SU-DHL-6 (cell line): ENCODE results near the gene TRIP10.

Experiments
- H2AFZ ChIP-seq: fragments of 200-600 bp; sonication (generic); 2 replicates; pipeline ENCODE4 v1.6.1; 2014; ENCODE audit warnings: low read depth, mild to moderate bottlenecking, moderate library complexity, mixed read lengths, antibody characterized with exemption, low read length; ENCODE audit not compliant: severe bottlenecking
- H3F3A ChIP-seq: fragments of 200-600 bp; shearing (Covaris generic); 2 replicates; pipeline ENCODE4 v1.6.0; 2016; ENCODE audit warnings: antibody characterized with exemption, mild to moderate bottlenecking; ENCODE audit not compliant: insufficient read depth
- H3K27ac ChIP-seq: fragments of 200-600 bp; sonication (generic); 2 replicates; pipeline ENCODE4 v1.5.1; 2016; ENCODE audit warnings: low read depth, mild to moderate bottlenecking, low read length, moderate library complexity, mixed read lengths
- H3K27me3 ChIP-seq: fragments of 200-600 bp; sonication (generic), shearing (Covaris generic); 2 replicates; pipeline ENCODE4 v1.6.0; 2014; ENCODE audit warnings: mild to moderate bottlenecking, low read length
- H3K36me3 ChIP-seq: fragments of 200-600 bp; sonication (generic); 2 replicates; pipeline ENCODE4 v1.6.1; 2014; ENCODE audit warnings: mild to moderate bottlenecking, low read length, mixed read lengths
- H3K4me2 ChIP-seq: fragments of 300-600, 200-600 bp; shearing (Covaris generic), sonication (generic); 2 replicates; pipeline ENCODE4 v1.6.0; 2014; ENCODE audit warnings: low read length, low read depth, mild to moderate bottlenecking; ENCODE audit not compliant: poor library complexity, severe bottlenecking
- H3K4me3 ChIP-seq: fragments of 200-600 bp; sonication (generic); 2 replicates; pipeline ENCODE4 v1.5.1; 2014; ENCODE audit warnings: antibody characterized with exemption, low read length, mild to moderate bottlenecking, mixed read lengths; ENCODE audit not compliant: insufficient read depth, poor library complexity, severe bottlenecking
- H3K79me2 ChIP-seq: fragments of 200-600 bp; sonication (generic); 2 replicates; pipeline ENCODE4 v1.6.1; 2014; ENCODE audit warnings: mild to moderate bottlenecking, low read length, moderate library complexity; ENCODE audit not compliant: insufficient read depth
- H3K9ac ChIP-seq: fragments of 200-600 bp; sonication (generic); 2 replicates; pipeline ENCODE4 v1.7.0; 2014; ENCODE audit warnings: mild to moderate bottlenecking, low read length
- H3K9me2 ChIP-seq: fragments of 200-600 bp; sonication (generic); replicated peaks from 2 replicates; pipeline ENCODE4 v1.6.1; 2014; ENCODE audit warnings: low read length; ENCODE audit not compliant: insufficient read depth
- H3K9me3 ChIP-seq: fragments of 200-600 bp; sonication (generic); 2 replicates; pipeline ENCODE4 v1.6.1; 2014; ENCODE audit warnings: low read length, mixed read lengths; ENCODE audit not compliant: insufficient read depth
- H4K20me1 ChIP-seq: fragments of 200-600 bp; sonication (generic); 2 replicates; pipeline ENCODE4 v1.6.1; 2014; ENCODE audit warnings: low read depth, mild to moderate bottlenecking, antibody characterized with exemption, low read length, moderate library complexity, mixed read lengths
- CTCF ChIP-seq: fragments of 200-600 bp; sonication (generic); IDR thresholded peaks from one replicate; pipeline ENCODE4 v1.5.1; 2017; ENCODE audit warnings: antibody characterized with exemption, mild to moderate bottlenecking, low read length, moderate library complexity; ENCODE audit not compliant: insufficient read depth, poor library complexity, severe bottlenecking
- EZH2phosphoT487 ChIP-seq: fragments of 200-600 bp; sonication (generic), shearing (Covaris generic); conservative IDR thresholded peaks from 2 replicates; pipeline ENCODE4 v1.6.1; 2018; ENCODE audit warnings: mild to moderate bottlenecking, antibody characterized with exemption, low read length, moderate library complexity, mixed read lengths

The TRIP10 gene

GRCh38 chr19:6700586-6701316 is 38.7 kb upstream of the TRIP10 start:
- Histone ChIP-seq H3K27me3 (no peaks in the 10 kb centered on the region), H2AFZ (no peak overlapping the region), H3K36me3 (no peaks in the 10 kb centered on the region), H3F3A (no peaks in the 10 kb centered on the region), H3K4me2 (no peak overlapping the region), H3K27ac (no peak overlapping the region), H3K9ac (no peak overlapping the region), H3K4me3 (no peak overlapping the region), H3K79me2 (no peaks in the 10 kb centered on the region), H4K20me1 (no peaks in the 10 kb centered on the region), H3K9me3 (no peaks in the 10 kb centered on the region), H3K9me2 (no peaks in the 10 kb centered on the region)
- TF ChIP-seq EZH2phosphoT487 = no peak
- no peak for TF ChIP-seq CTCF

GRCh38 chr19:6705931-6706632 is 33.4 kb upstream of the TRIP10 start:
- Histone ChIP-seq H3K36me3 (no peaks in the 10 kb centered on the region), H3K27ac (no peak overlapping the region), H3K79me2 (no peaks in the 10 kb centered on the region), H3K9me3 (no peaks in the 10 kb centered on the region), H3F3A (no peaks in the 10 kb centered on the region), H3K9me2 (no peaks in the 10 kb centered on the region), H3K9ac (no peak overlapping the region), H3K27me3 (no peaks in the 10 kb centered on the region), H2AFZ (no peak overlapping the region), H3K4me3 (no peak overlapping the region), H4K20me1 (no peaks in the 10 kb centered on the region), H3K4me2 (no peak overlapping the region)
- TF ChIP-seq EZH2phosphoT487 (no peak), CTCF (no peak)

GRCh38 chr19:6706633-6706958 is 32.9 kb upstream of the TRIP10 start:
- no peaks in the 10 kb centered on the region for H3K79me2 ChIP-seq
- H3K27me3 ChIP-seq = no peaks in the 10 kb centered on the region
- H2AFZ ChIP-seq = no peak overlapping the region
- no peaks in the 10 kb centered on the region for H3K36me3 ChIP-seq
- no peak overlapping the region for H3K27ac ChIP-seq
- no peaks in the 10 kb centered on the region for H3K9me2 ChIP-seq
- H3F3A ChIP-seq = no peaks in the 10 kb centered on the region
- no peak for TF ChIP-seq EZH2phosphoT487
- no peak for TF ChIP-seq CTCF
- H3K4me3 ChIP-seq = no peak overlapping the region
- H4K20me1 ChIP-seq = no peaks in the 10 kb centered on the region
- H3K9me3 ChIP-seq = no peaks in the 10 kb centered on the region
- H3K9ac ChIP-seq = no peak overlapping the region
- no peak overlapping the region for H3K4me2 ChIP-seq
